Heart left ventricle (tissue), 13 donors: ENCODE results near the gene FGF8.

Experiments used
- CTCF ChIP-seq, 12 donors: fragments of 200-600 bp; sonication (generic) in 4 of 12; IDR thresholded peaks; one replicate each; pipeline versions ENCODE4 v1.5.0 to v1.8.0; 2018 to 2022; ENCODE audit warnings: antibody characterized with exemption in 12 of 12, mild to moderate bottlenecking in 5 of 12
- POLR2A ChIP-seq, 2 donors: fragments of 450-650 bp; IDR thresholded peaks; one replicate each; pipeline ENCODE4 v1.6.1; 2017; ENCODE audit warnings: antibody characterized with exemption in 2 of 2, mild to moderate bottlenecking in 2 of 2, moderate library complexity in 2 of 2
- donor health status: ischemic (EF 13 %, LVEDD 7.1; RV severe dilation, severe dysfunction).
- donor health status: DM: no; HTN: yes; CAD: no.
- donor health status: DM: no; HTN: no; CAD: no.
- donor health status: ischemic (EF 25% LVEDD 6.9; RV normal size, moderate dysfunction).
- donor health status: ischemic (EF 25% LVEDD 5.7; RV mildly dilated, moderate dysfunction).
- donor health status: ischemic (EF 35%, LVEDD 5.7; RV mildly dilated, moderate dysfunction).
- donor health status: nonischemic (EF 11% LVEDD 7.7; RV severe dilation, severe dysfunction).
- donor health status: DM: yes; HTN: yes; CAD: no.
- donor health status: PGD.
- donor health status: ischemic (EF 29% LVEDD 5.4; RV normal size, mild dysfunction).
- donor health status: nonischemic (EF 23%, LVEDD 6.1; RV moderate dilation, normal function).

- no peak for TF ChIP-seq CTCF (IDR thresholded peaks at IDR 0.05)
- no peak for TF ChIP-seq POLR2A (IDR thresholded peaks at IDR 0.05)
Observed at GRCh38 chr10:101723176-101723575, 52.7 kb downstream of the FGF8 start.
